Measurements from ENCODE around the gene ATAD3C. TPM values are rescaled to one million over a fixed set of nuclear protein-coding genes. Genes with fewer than 3 reads are reported as not detected.
"Not testable (repeated sequence)": the region's sequence is repeated elsewhere in the genome, so short reads cannot be mapped to it uniquely, and the experiment has no call there.

Gene ATAD3C
- total RNA-seq, 1 donor from 2014 or later = 0.62 TPM

- DNase-seq (ENCODE audit: low spot score) = no peak
- intact Hi-C loops (cut with micrococcal nuclease) = no loop called here
- Mint-ChIP-seq H3K27ac (no peak overlapping the region), H3K9me3 (no peaks in the 10 kb centered on the region), H3K4me1 (ENCODE audit: low read depth) (peaks cover 2% of the 10 kb centered on the region), H3K4me3 (ENCODE audit: low read depth) (peak overlapping the region; percentile 51), H3K27me3 (ENCODE audit: low read depth) (peaks cover 7% of the 10 kb centered on the region), H3K36me3 (ENCODE audit: low read depth) (no peaks in the 10 kb centered on the region)
Measured at GRCh38 chr1:1435911-1436629, 13.4 kb upstream of the ATAD3C start.

- Mint-ChIP-seq H3K36me3 (ENCODE audit: low read depth) (no peaks in the 10 kb centered on the region), H3K4me1 (ENCODE audit: low read depth) (peaks cover 2% of the 10 kb centered on the region), H3K27ac (no peak overlapping the region), H3K9me3 (no peaks in the 10 kb centered on the region), H3K4me3 (ENCODE audit: low read depth) (no peak overlapping the region), H3K27me3 (ENCODE audit: low read depth) (peaks cover 7% of the 10 kb centered on the region)
- DNase-seq (ENCODE audit: low spot score) = no peak
- intact Hi-C loops (cut with micrococcal nuclease) = no loop called here
Measured at GRCh38 chr1:1436630-1437032, 12.9 kb upstream of the ATAD3C start.

DNA sequence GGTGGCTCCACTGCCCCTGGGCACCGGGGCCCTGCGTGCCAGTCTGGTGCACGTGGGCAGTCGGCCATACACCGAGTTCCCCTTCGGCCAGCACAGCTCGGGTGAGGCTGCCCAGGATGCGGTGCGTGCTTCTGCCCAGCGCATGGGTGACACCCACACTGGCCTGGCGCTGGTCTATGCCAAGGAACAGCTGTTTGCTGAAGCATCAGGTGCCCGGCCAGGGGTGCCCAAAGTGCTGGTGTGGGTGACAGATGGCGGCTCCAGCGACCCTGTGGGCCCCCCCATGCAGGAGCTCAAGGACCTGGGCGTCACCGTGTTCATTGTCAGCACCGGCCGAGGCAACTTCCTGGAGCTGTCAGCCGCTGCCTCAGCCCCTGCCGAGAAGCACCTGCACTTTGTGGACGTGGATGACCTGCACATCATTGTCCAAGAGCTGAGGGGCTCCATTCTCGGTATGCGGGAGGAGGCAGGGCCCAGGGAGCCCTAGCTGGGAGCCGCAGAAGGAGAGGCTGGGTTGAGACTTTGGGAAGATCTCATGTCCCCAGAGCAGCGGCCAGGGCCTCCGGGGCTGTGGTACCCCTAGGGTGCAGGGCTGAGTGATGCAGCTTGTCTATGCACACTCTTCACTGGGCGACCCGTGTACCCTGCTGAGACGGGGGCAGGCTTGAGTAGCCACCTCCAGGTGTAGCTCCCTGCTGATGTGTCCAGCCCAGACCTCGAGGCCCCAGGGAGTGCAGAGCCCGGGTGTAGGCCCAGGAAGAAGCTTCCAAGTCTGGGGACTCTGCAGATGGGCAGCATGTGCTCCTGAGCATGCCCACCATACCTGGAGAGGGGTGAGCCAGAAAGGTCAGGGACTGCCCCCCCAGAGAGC lies 12.2 kb upstream of the ATAD3C start:
- H3K27me3 Mint-ChIP-seq (ENCODE audit: low read depth) = peaks cover 7% of the 10 kb centered on the region
- intact Hi-C loops (cut with micrococcal nuclease) = no loop called here
- H3K36me3 Mint-ChIP-seq (ENCODE audit: low read depth) = no peaks in the 10 kb centered on the region
- H3K27ac Mint-ChIP-seq = no peak overlapping the region
- H3K4me1 Mint-ChIP-seq (ENCODE audit: low read depth) = peaks cover 2% of the 10 kb centered on the region
- no peak overlapping the region for H3K4me3 Mint-ChIP-seq (ENCODE audit: low read depth)
- DNase-seq (ENCODE audit: low spot score) = no peak
- no peaks in the 10 kb centered on the region for H3K9me3 Mint-ChIP-seq

DNA sequence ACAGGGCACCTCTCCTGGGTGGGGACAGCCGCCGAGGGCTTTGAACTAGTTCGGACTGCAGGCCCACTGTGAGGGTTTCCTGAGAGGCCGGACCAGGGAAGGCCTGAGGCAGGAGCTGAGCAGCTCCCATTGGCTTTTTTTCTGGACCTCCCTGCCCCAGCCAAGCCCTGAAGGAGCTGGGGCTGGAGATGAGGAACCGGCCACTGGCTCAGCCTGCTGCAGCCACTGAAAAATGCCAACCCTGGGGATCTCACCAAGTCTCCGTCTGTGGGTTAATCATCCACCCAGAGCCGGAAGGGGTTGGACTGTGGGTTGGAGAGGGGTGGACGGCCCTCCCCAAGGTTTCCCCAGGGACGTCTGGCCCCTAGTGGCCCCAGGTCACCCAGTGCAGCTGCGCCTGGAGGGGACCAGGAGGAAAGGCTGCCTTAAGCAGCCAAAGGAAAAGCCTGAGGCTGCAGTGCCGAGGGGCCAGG lies 11.5 kb upstream of the ATAD3C start:
- no peaks in the 10 kb centered on the region for H3K36me3 Mint-ChIP-seq (ENCODE audit: low read depth)
- H3K9me3 Mint-ChIP-seq = no peaks in the 10 kb centered on the region
- H3K27ac Mint-ChIP-seq = no peak overlapping the region
- intact Hi-C loops (cut with micrococcal nuclease) = no loop called here
- no peak for DNase-seq (ENCODE audit: low spot score)
- H3K4me3 Mint-ChIP-seq (ENCODE audit: low read depth) = no peak overlapping the region
- peaks cover 7% of the 10 kb centered on the region for H3K27me3 Mint-ChIP-seq (ENCODE audit: low read depth)
- peaks cover 2% of the 10 kb centered on the region for H3K4me1 Mint-ChIP-seq (ENCODE audit: low read depth)

GRCh38 chr1:1438531-1439381 lies 10.7 kb upstream of the ATAD3C start:
- Mint-ChIP-seq H3K27ac (no peak overlapping the region), H3K9me3 (no peaks in the 10 kb centered on the region), H3K4me1 (ENCODE audit: low read depth) (peaks cover 2% of the 10 kb centered on the region), H3K4me3 (ENCODE audit: low read depth) (no peak overlapping the region), H3K27me3 (ENCODE audit: low read depth) (peaks cover 7% of the 10 kb centered on the region), H3K36me3 (ENCODE audit: low read depth) (no peaks in the 10 kb centered on the region)
- intact Hi-C loops (cut with micrococcal nuclease) = no loop called here
- DNase-seq (ENCODE audit: low spot score) = no peak

DNA sequence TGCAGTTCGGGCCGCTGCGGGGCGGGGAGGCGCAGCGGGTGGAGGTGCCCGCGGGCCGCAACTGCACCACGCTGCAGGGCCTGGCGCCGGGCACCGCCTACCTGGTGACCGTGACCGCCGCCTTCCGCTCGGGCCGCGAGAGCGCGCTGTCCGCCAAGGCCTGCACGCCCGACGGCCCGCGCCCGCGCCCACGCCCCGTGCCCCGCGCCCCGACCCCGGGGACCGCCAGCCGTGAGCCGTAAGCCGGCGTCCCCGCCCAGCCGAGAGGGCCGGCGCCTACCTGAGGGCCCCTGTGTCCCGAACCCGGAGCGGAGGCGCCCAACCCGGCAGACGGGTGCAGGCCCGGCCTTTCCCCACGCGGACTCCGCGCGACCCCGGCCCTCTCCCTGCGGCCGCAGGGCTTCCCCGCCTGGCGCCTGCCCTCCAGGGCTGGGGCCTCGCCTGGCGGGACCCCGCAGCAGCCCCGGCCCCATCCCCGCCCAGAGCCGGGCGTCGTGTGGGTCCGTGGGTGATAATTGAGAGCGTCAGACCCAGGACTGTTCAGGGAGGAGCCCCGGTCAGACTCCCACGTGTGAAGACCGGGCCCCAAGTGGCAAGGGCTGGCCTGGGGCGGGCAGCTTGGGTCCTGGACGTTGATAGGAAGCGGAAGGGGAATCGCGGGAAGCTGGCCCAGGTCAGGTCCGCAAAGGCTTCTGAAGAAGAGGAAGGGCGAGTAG lies 9.8 kb upstream of the ATAD3C start:
- intact Hi-C loops (cut with micrococcal nuclease) = loop anchor here (5.0 kb wide), 1 partner anchor 32 kb away; the partner anchor contains the start of gene MRPL20
- no peaks in the 10 kb centered on the region for H3K9me3 Mint-ChIP-seq
- peaks cover 2% of the 10 kb centered on the region for H3K4me1 Mint-ChIP-seq (ENCODE audit: low read depth)
- peaks cover 7% of the 10 kb centered on the region for H3K27me3 Mint-ChIP-seq (ENCODE audit: low read depth)
- no peak overlapping the region for H3K27ac Mint-ChIP-seq
- H3K4me3 Mint-ChIP-seq (ENCODE audit: low read depth) = no peak overlapping the region
- DNase-seq (ENCODE audit: low spot score) = no peak
- no peaks in the 10 kb centered on the region for H3K36me3 Mint-ChIP-seq (ENCODE audit: low read depth)

DNA sequence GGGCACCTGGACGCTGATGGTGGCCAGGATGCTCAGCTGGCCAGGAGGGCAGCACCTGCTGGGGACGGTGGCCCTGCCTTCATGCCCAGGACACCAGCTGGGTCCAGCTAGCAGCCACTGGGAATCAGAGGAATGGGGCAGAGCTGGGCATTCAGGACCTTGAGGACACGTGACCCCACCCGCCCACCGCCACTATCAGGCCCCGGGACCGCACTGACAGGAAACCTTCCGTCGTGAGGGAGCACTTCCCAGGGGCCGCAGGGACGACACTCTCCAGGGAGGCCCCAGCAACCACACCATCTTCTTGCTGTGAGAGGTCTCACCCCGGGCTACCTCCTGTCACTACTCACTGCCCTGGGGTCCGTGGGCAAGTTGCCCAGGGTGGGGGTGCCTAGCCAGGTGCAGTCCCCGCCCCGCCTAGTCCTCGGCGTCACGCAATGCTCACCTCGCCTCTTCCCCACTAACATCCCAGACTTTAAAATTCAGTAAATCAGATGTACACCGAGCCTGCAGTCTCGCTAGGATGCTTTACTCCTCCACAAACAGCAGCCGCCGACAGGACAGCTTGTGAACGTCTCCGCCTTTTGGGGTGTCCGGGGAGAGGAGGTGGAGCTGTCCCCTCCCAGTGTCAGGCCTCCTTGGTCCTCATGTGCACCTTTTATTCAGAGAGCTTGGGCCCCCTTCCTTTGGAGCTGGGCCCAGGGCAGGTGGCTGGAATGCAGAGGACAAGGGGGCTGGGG lies 9.1 kb upstream of the ATAD3C start:
- no peak overlapping the region for H3K4me3 Mint-ChIP-seq (ENCODE audit: low read depth)
- no peak overlapping the region for H3K27ac Mint-ChIP-seq
- no peak for DNase-seq (ENCODE audit: low spot score)
- H3K36me3 Mint-ChIP-seq (ENCODE audit: low read depth) = no peaks in the 10 kb centered on the region
- peaks cover 3% of the 10 kb centered on the region for H3K27me3 Mint-ChIP-seq (ENCODE audit: low read depth)
- intact Hi-C loops (cut with micrococcal nuclease) = loop anchor here (5.0 kb wide), 1 partner anchor 33 kb away; the partner anchor contains the start of gene MRPL20
- no peaks in the 10 kb centered on the region for H3K9me3 Mint-ChIP-seq
- H3K4me1 Mint-ChIP-seq (ENCODE audit: low read depth) = no peaks in the 10 kb centered on the region

- no peaks in the 10 kb centered on the region for H3K36me3 Mint-ChIP-seq (ENCODE audit: low read depth)
- H3K4me1 Mint-ChIP-seq (ENCODE audit: low read depth) = no peaks in the 10 kb centered on the region
- no peak for DNase-seq (ENCODE audit: low spot score)
- H3K4me3 Mint-ChIP-seq (ENCODE audit: low read depth) = no peak overlapping the region
- H3K27ac Mint-ChIP-seq = no peak overlapping the region
- H3K9me3 Mint-ChIP-seq = no peaks in the 10 kb centered on the region
- peaks cover 2% of the 10 kb centered on the region for H3K27me3 Mint-ChIP-seq (ENCODE audit: low read depth)
- intact Hi-C loops (cut with micrococcal nuclease) = loop anchor here (5.0 kb wide), 1 partner anchor 34 kb away; the partner anchor contains the start of gene MRPL20
Measured at GRCh38 chr1:1441002-1441888, 8.2 kb upstream of the ATAD3C start.

- no peaks in the 10 kb centered on the region for H3K4me1 Mint-ChIP-seq (ENCODE audit: low read depth)
- intact Hi-C loops (cut with micrococcal nuclease) = loop anchor here (5.0 kb wide), 1 partner anchor 35 kb away; the partner anchor contains the start of gene MRPL20
Measured at GRCh38 chr1:1442069-1442770, 7.3 kb upstream of the ATAD3C start.

GRCh38 chr1:1446631-1447030 lies 2.9 kb upstream of the ATAD3C start:
- H3K4me1 Mint-ChIP-seq (ENCODE audit: low read depth); intact Hi-C loops (cut with micrococcal nuclease); H3K27me3 Mint-ChIP-seq (ENCODE audit: low read depth); H3K36me3 Mint-ChIP-seq (ENCODE audit: low read depth); H3K9me3 Mint-ChIP-seq; DNase-seq (ENCODE audit: low spot score); H3K27ac Mint-ChIP-seq; H3K4me3 Mint-ChIP-seq (ENCODE audit: low read depth): not testable (repeated sequence)

More at GRCh38 chr1:1442069-1442770, 7.3 kb upstream of the ATAD3C start:
- no peaks in the 10 kb centered on the region for H3K9me3 Mint-ChIP-seq
- no peak overlapping the region for H3K4me3 Mint-ChIP-seq (ENCODE audit: low read depth)
- H3K27ac Mint-ChIP-seq = no peak overlapping the region
- H3K36me3 Mint-ChIP-seq (ENCODE audit: low read depth) = no peaks in the 10 kb centered on the region
- H3K27me3 Mint-ChIP-seq (ENCODE audit: low read depth) = no peaks in the 10 kb centered on the region
- no peak for DNase-seq (ENCODE audit: low spot score)

All from activated T-helper 2 cell treated with anti-CD3 and anti-CD28 coated beads, Interferon-gamma antibody, Interleukin-2, Interleukin-4, amounts not matched to agents 10 μg/mL and 5 μg/mL and 100 μg/mL, durations not matched to agents 14 hours and 24 hours and 36 hours (primary cell).